GM12891 (cell line): ENCODE data around the gene ATXN1.
A peak's percentile ranks its signal among the peaks of the same experiment; 100 is the strongest.

ENCODE experiments used
- DNase-seq: peaks from one replicate; pipeline ENCODE4 v3.0.0; 2011; ENCODE audit warnings: low spot score; ENCODE audit not compliant: insufficient read length
- FAIRE-seq: peaks from 2 replicates; lab custom pipeline; 2011; peaks lifted over from hg19 to GRCh38; lab: Jason Lieb, UNC
- PAX5 ChIP-seq: IDR thresholded peaks from 2 replicates; pipeline ENCODE4 v1.6.1; 2011; ENCODE audit warnings: low read length, moderate library complexity, mild to moderate bottlenecking; ENCODE audit not compliant: insufficient read depth, severe bottlenecking
- POLR2A ChIP-seq: IDR thresholded peaks from 2 replicates; pipeline ENCODE4 v1.6.1; 2011; ENCODE audit warnings: low read depth, low read length, control low read depth
- POLR2AphosphoS5 ChIP-seq: IDR thresholded peaks from 2 replicates; pipeline ENCODE4 v1.6.1; 2011; ENCODE audit warnings: low read depth, low read length, control low read depth
- POU2F2 ChIP-seq: IDR thresholded peaks from 2 replicates; pipeline ENCODE4 v1.6.1; 2011; ENCODE audit warnings: low read depth, mild to moderate bottlenecking, control low read depth, low read length, moderate library complexity
- SPI1 ChIP-seq: IDR thresholded peaks from 2 replicates; pipeline ENCODE4 v1.6.1; 2011; ENCODE audit warnings: low read depth, low read length, control low read depth
- TAF1 ChIP-seq: IDR thresholded peaks from 2 replicates; pipeline ENCODE4 v1.6.1; 2011; ENCODE audit warnings: low read depth, low read length, control low read depth

The ATXN1 gene

DNA sequence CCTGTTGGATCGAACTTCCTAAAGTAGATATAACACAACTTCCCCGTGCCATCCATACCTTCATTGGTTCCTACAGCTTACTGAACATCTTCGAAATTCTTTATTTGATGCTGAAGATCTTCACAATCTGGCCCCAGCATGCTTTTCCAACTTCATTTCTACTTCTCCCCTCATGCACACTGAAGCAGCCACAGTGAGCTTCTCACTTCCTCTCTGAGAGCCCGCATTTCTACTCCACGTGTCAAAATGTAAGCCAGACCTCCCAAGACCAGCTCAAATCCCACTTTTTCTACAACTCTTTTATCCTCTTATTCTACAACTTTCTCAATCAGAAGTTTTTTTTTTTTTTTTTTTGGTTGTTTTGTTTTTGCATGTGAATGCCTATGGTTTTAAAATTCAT lies 268.1 kb downstream of the ATXN1 start:
- DNase-seq, result no peak
- no peak for TF ChIP-seq TAF1
- TF ChIP-seq SPI1, result peak; percentile 98
- TF ChIP-seq POLR2A, result peak; percentile 54; the same call in 1 of the 2 replicates
- FAIRE-seq, result no peak

DNA sequence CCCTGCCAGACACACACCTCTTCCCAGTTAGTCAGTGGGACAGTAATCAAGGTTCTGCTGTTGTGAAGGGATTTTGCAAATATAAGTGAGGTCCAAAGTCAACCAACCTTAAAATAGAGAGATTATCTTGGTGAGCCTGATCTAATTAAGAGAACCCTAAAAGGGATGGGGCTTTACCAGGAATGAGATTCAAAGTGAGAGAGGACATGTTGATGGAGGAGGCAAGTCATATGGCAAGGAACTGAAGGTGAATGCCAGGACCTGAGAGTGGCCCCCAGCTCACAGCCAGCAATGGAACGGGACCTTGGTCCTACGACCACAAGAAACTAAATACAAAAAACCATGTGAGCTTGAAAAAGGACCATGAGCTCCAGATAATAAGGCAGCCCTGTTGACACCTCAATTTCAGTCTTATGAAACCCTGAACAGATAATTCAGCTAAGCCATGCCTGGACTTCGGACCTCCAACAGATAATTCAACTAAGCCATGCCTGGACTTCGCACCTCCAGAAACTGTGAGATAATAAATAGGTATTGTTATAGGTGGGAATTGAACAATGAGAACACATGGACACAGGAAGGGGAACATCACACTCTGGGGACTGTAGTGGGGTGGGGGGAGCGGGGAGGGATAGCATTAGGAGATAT lies 269.5 kb downstream of the ATXN1 start:
- FAIRE-seq (no peak), DNase-seq (no peak)
- TF ChIP-seq PAX5, result no peak
- no peak for TF ChIP-seq POLR2AphosphoS5
- TF ChIP-seq POU2F2, result no peak
- no peak for TF ChIP-seq POLR2A
- TF ChIP-seq TAF1, result no peak
- no peak for TF ChIP-seq SPI1

DNA sequence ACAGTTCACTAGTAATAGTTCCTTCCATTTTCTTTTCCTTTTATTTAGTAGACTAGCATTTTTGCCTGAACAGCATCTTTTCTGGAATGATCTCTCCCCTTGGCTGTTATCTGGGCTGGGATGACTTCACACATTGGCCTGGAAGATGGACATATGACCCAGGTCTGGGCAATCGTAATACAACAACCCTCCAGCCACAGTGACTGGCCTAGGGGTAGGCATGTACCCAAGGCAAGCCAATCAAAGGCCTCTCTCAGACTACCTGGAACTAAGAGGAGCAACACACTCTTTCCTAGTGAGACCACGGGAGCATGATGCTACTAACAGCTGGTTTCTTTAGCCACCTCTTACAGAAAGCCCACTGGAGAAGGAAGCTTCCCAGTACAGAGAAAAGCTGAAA lies 270.6 kb downstream of the ATXN1 start:
- DNase-seq (no peak), FAIRE-seq (peak; percentile 5)
- no peak for TF ChIP-seq POLR2A
- no peak for TF ChIP-seq POLR2AphosphoS5
- no peak for TF ChIP-seq TAF1
- no peak for TF ChIP-seq SPI1
- no peak for TF ChIP-seq PAX5
- no peak for TF ChIP-seq POU2F2

DNA sequence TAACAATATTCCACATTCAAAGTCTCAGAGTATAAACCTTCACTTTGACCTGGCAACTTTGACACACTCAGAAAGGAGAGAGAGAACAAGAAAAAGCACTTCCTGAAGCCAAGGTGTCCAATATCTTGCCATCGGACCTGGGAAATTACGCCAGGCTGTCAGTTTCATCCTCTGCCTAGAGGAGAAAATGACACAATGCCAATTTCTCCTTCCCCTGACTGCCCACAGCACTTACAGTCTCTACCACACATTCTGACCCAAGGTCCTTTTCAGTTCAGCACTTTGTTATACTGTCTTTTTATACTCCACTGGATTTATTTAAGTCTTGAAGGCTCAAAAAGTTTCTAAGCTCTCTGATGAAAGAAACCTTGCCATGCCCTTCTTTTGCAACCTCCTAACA lies 272.4 kb downstream of the ATXN1 start:
- no peak for DNase-seq
- FAIRE-seq, result peak; percentile 33
- no peak for TF ChIP-seq POU2F2
- TF ChIP-seq PAX5, result no peak
- no peak for TF ChIP-seq SPI1
- no peak for TF ChIP-seq TAF1
- TF ChIP-seq POLR2A, result no peak
- no peak for TF ChIP-seq POLR2AphosphoS5

DNA sequence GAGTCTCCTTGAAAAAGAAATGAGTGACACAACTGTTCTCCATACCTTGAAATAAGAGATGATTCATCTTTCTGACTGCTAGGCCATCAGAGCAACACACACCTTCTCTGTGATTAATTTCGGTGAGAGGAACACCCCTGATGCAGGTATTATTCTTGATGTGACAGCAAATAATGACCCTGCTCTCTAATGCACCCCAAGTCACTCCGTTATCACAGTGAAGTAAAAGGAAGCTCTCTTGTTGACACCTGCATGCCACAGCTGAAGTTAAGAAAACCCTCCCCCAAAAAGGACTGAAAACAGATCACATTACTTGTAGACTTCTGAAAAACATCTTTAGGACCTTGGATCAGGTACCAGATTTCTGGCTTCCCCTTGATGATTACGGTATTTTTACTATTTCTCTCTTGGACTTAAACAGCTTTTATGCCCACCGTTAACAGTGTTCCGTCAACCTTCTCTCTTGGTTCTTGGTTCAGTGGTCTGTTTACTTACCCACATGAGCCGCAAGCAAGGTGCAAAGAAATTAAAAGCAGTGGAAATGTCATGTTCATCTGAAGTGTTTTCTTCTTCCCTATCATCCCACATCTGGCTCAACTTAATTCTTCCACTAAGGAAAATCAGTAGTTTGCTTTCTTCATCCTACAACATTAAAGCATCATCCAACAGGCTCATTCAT lies 273.1 kb downstream of the ATXN1 start:
- TF ChIP-seq POLR2A, result no peak
- TF ChIP-seq TAF1, result no peak
- TF ChIP-seq POU2F2, result no peak
- peak; percentile 92 for FAIRE-seq

DNA sequence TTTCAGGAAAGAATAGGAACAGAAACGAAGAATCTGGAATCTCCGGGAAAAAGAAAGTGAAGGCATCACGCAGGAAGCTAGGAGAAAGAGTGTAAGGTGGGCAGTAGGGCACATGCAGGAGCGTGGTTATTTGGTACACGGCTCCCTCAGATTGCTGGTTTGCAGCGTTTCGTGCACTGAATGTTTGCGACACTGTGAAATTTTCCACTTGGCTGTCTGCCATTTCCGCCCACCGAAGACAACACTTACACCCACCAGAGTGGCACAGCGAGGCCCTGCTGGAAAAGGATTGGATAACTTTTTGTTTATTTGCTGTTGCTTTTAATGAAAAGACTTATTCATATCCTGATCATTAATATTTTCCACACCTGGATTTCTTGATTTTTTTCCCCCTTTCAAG lies 274.6 kb downstream of the ATXN1 start:
- DNase-seq, result no peak
- TF ChIP-seq TAF1 (no peak), POU2F2 (no peak), POLR2A (no peak), POLR2AphosphoS5 (no peak), SPI1 (no peak)
- no peak for FAIRE-seq

More for the DNA sequence above, 273.1 kb downstream of the ATXN1 start:
- DNase-seq, result no peak

DNA sequence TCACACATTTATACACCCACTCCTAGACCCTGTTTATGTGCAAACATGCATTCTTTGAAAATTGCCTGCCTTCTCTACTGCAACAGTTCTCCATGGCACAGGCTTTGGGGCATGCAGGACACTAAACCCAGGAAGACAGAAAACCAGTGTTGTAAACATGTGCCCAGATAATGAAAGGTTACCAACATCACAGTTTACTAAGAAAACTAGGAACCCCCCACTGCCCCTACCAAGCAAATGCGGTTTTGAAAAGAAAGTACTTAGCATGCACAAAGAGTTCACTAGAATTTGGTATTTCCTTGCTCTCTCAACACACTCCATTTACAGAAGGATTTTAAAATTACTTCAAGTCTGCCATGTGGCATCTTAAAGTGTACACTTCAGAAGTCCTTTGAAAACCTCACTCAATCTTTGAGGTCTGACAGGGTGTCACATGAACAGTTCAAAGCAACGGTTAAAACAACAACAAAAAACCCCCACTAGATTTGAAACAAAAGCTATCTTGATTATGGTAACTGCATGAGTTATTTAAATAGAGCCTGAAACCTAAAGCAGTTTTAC lies 277.9 kb downstream of the ATXN1 start:
- DNase-seq, result no peak
- peak; percentile 79 for FAIRE-seq

DNA sequence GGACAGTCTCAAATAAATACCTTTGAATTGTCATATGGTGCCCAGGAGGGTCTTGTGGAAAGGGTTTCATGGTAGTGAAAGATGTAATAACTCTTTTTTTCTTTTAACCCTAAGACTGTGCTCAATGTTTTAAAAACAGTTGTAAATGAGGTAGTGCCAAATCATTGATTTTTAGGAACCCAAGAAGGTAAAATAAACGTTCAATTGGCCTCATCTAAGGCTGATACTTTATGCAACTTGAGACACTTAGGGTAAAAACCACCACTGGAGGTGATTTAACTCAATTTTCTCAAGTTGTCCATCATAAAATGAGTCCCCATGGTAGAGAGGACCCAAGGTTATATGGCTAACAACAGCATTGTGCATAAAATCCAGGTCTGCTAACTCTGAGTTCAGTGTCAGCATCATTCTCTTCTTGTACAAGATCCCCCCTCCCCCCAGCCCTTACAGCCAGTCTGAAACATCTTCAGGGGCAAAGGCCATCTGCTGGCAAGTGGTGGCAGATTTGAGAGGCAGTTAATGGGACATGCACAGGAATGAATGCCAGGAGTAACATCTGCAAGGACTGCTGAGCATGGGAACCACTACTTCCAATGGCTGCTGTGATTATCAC lies 278.5 kb downstream of the ATXN1 start:
- DNase-seq (no peak), FAIRE-seq (peak; percentile 88)
- no peak for TF ChIP-seq POLR2A
- no peak for TF ChIP-seq PAX5
- TF ChIP-seq POLR2AphosphoS5, result no peak
- no peak for TF ChIP-seq SPI1
- TF ChIP-seq TAF1, result no peak
- TF ChIP-seq POU2F2, result no peak

More for the DNA sequence above, 277.9 kb downstream of the ATXN1 start:
- TF ChIP-seq POLR2A (no peak; the same call in 1 of the 2 replicates), TAF1 (no peak), POU2F2 (no peak), SPI1 (no peak), PAX5 (no peak), POLR2AphosphoS5 (no peak)

DNA sequence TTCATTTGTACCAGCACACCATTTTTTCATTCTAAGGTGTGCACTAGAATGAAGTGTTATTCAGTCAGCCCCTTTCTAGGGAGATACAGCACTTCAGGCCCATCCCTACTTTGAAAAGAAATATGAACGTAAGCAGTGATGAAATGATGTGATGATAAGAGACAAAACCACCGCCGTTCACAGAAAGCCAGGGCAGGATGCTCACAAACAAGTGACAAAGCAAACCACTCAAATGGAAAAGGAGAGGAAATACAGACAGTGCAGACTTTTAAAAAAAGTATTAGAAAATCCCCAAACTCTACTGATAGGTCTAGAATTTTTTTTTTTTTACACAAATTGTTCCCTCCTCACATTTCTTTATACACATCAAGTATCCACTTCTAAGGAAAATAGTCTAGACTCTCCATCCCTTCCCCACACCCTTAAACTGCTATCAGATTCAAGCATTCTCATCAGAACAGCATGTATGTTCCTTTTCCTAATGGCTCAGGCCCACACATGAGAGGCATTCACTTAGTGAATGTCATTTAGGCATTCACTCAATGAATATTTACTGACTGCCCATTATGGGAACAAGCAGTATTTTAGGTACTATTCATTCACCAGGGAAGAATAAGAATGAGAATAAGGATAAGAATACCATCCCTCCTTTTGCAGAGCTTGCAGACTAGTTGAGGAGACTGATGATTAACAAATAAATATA lies 279.4 kb downstream of the ATXN1 start:
- DNase-seq (no peak), FAIRE-seq (peak; percentile 70)
- TF ChIP-seq POLR2AphosphoS5 (no peak), PAX5 (no peak), TAF1 (no peak), POU2F2 (no peak), SPI1 (no peak), POLR2A (no peak)
